Esophagus muscularis mucosa (tissue), 4 donors: ENCODE results near the gene C2CD3.

Experiments used
- EP300 ChIP-seq: sonication (generic); formaldehyde crosslinking; IDR thresholded peaks from one replicate; pipeline ENCODE4 v1.6.1; 2017; ENCODE audit warnings: antibody characterized with exemption
- POLR2A ChIP-seq: fragments of 450-650 bp; IDR thresholded peaks from one replicate; pipeline ENCODE4 v1.6.1; 2017; ENCODE audit warnings: antibody characterized with exemption, moderate library complexity, mild to moderate bottlenecking, low read depth
- POLR2AphosphoS5 ChIP-seq, 2 donors: sonication (generic); formaldehyde crosslinking; IDR thresholded peaks; one replicate each; pipeline ENCODE4 v1.6.1; 2017; ENCODE audit warnings: antibody characterized with exemption in 2 of 2
- TF ChIP-seq, protein P1 (sequence below), 3 experiments: fragments of 200-600 bp in 2 of 3; fragments of 450-650 bp in 1 of 3; sonication (generic) in 2 of 3; IDR thresholded peaks; one replicate each; pipeline ENCODE4 v1.5.1; 2017 to 2019; ENCODE audit warnings: antibody characterized with exemption in 3 of 3, mild to moderate bottlenecking in 2 of 3, moderate library complexity in 1 of 3

DNA sequence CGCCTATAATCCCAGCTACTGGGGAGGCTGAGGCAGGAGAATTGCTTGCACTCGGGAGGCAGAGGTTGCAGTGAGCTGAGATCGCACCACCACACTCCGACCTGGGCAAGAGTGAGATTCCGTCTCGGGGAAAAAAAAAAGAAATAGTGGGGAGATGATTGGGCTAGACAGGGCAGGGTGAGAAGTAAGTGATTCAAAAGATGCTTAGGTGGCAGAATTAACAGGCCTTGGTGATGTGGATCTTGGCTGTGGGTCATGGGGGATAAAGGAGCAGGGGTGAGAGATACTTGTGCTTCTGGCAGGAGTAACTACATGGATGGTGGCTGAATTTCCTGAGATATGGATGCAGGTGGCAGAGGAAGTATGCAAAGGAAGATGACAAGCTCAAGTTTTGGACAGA is 148.8 kb downstream of the C2CD3 start:
- TF ChIP-seq, protein P1, sequence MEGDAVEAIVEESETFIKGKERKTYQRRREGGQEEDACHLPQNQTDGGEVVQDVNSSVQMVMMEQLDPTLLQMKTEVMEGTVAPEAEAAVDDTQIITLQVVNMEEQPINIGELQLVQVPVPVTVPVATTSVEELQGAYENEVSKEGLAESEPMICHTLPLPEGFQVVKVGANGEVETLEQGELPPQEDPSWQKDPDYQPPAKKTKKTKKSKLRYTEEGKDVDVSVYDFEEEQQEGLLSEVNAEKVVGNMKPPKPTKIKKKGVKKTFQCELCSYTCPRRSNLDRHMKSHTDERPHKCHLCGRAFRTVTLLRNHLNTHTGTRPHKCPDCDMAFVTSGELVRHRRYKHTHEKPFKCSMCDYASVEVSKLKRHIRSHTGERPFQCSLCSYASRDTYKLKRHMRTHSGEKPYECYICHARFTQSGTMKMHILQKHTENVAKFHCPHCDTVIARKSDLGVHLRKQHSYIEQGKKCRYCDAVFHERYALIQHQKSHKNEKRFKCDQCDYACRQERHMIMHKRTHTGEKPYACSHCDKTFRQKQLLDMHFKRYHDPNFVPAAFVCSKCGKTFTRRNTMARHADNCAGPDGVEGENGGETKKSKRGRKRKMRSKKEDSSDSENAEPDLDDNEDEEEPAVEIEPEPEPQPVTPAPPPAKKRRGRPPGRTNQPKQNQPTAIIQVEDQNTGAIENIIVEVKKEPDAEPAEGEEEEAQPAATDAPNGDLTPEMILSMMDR (IDR thresholded peaks at IDR 0.05): no peak
- TF ChIP-seq POLR2AphosphoS5 (IDR thresholded peaks at IDR 0.05) (no peak), POLR2A (no peak), EP300 (no peak)
